Esophagus muscularis mucosa (tissue), 4 donors: ENCODE measurements around the gene HLA-DQA1. TPM values are rescaled to one million over a fixed set of nuclear protein-coding genes. Genes with fewer than 3 reads are reported as not detected.
"Not testable (repeated sequence)": the region's sequence is repeated elsewhere in the genome, so short reads cannot be mapped to it uniquely, and the experiment has no call there.

ENCODE experiments used
- DNase-seq: peaks from one replicate; pipeline ENCODE4 v3.0.0-alpha.2; 2017; ENCODE audit errors: extremely low spot score
- H3K27ac ChIP-seq, 4 donors: fragments of 200-600 bp; sonication (generic); replicated peaks in 1 of 4; 1 replicate in 3 of 4; 2 replicates in 1 of 4; pipeline ENCODE4 v1.5.1; 2016 to 2019; ENCODE audit warnings: mild to moderate bottlenecking in 1 of 4
- H3K27me3 ChIP-seq, 4 donors: fragments of 200-600 bp; sonication (generic); one replicate each; pipeline versions ENCODE4 v1.5.1 to v1.6.0; 2016 to 2019
- H3K36me3 ChIP-seq, 4 donors: fragments of 200-600 bp; sonication (generic); one replicate each; pipeline ENCODE4 v1.5.1; 2016 to 2019
- H3K4me1 ChIP-seq, 4 donors: fragments of 200-600 bp; sonication (generic); one replicate each; pipeline ENCODE4 v1.5.1; 2016 to 2019
- H3K4me3 ChIP-seq, 4 donors: fragments of 200-600 bp; sonication (generic); 1 replicate in 2 of 4; 2 replicates in 2 of 4; pipeline ENCODE4 v1.5.1; 2016 to 2019; ENCODE audit warnings: mild to moderate bottlenecking in 4 of 4, moderate library complexity in 1 of 4
- H3K9me3 ChIP-seq, 4 donors: fragments of 200-600 bp; sonication (generic); 1 replicate in 3 of 4; 2 replicates in 1 of 4; pipeline ENCODE4 v1.5.1; 2016 to 2019
- EP300 ChIP-seq: sonication (generic); formaldehyde crosslinking; IDR thresholded peaks from one replicate; pipeline ENCODE4 v1.6.1; 2017; ENCODE audit warnings: antibody characterized with exemption
- POLR2A ChIP-seq: fragments of 450-650 bp; IDR thresholded peaks from one replicate; pipeline ENCODE4 v1.6.1; 2017; ENCODE audit warnings: antibody characterized with exemption, moderate library complexity, mild to moderate bottlenecking, low read depth
- POLR2AphosphoS5 ChIP-seq, 2 donors: sonication (generic); formaldehyde crosslinking; IDR thresholded peaks; one replicate each; pipeline ENCODE4 v1.6.1; 2017; ENCODE audit warnings: antibody characterized with exemption in 2 of 2
- WGBS: methylation state at CpG from one replicate; pipeline ENCODE4 v1.1.5; 2018; 5-methylcytosine and 5-hydroxymethylcytosine counted together
- intact Hi-C: fragments of 100-400 bp; cut with DNase I; formaldehyde crosslinking; loops from one replicate; pipeline ENCODE4 v1.15.1; 2023
- total RNA-seq, 4 donors: library from RNA; depleted of rRNA; stranded (reverse); fragments of >200 nt; gene quantifications; one replicate each; pipeline versions ENCODE4 v1.1.0 to v1.2.1, GENCODE V29; 2016
- TF ChIP-seq, protein P1 (sequence below), 3 experiments: fragments of 200-600 bp in 2 of 3; fragments of 450-650 bp in 1 of 3; sonication (generic) in 2 of 3; IDR thresholded peaks; one replicate each; pipeline ENCODE4 v1.5.1; 2017 to 2019; ENCODE audit warnings: antibody characterized with exemption in 3 of 3, mild to moderate bottlenecking in 2 of 3, moderate library complexity in 1 of 3

Gene HLA-DQA1
- total RNA-seq, 4 donors from 2014 or later, result 0.97 to 8.4 (median 5.1) TPM

DNA sequence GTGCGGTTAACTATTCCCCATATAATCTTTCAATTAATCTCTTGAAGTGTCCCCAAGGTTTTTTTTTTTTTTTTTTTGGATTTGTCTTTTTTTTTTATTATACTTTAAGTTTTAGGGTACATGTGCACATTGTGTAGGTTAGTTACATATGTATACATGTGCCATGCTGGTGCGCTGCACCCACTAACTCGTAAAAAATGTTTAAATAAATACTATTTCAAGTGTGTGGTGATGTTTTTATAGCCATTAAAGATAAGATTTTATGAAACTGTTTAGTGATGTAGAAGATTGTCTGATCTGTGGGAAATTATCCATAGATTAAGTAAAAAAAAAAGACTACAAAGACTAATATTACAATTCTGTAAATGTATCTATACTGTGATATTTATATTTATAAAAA, 12.6 kb upstream of the HLA-DQA1 start:
- H3K9me3 ChIP-seq, result no peaks in the 10 kb centered on the region
- WGBS, result 83% methylated on average over 3 of the region's 3 CpGs
- DNase-seq, result no peak
- TF ChIP-seq EP300 (no peak), POLR2A (no peak), POLR2AphosphoS5 (IDR thresholded peaks at IDR 0.05) (no peak)
- TF ChIP-seq, protein P1, sequence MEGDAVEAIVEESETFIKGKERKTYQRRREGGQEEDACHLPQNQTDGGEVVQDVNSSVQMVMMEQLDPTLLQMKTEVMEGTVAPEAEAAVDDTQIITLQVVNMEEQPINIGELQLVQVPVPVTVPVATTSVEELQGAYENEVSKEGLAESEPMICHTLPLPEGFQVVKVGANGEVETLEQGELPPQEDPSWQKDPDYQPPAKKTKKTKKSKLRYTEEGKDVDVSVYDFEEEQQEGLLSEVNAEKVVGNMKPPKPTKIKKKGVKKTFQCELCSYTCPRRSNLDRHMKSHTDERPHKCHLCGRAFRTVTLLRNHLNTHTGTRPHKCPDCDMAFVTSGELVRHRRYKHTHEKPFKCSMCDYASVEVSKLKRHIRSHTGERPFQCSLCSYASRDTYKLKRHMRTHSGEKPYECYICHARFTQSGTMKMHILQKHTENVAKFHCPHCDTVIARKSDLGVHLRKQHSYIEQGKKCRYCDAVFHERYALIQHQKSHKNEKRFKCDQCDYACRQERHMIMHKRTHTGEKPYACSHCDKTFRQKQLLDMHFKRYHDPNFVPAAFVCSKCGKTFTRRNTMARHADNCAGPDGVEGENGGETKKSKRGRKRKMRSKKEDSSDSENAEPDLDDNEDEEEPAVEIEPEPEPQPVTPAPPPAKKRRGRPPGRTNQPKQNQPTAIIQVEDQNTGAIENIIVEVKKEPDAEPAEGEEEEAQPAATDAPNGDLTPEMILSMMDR (IDR thresholded peaks at IDR 0.05), result no peak
- no peaks in the 10 kb centered on the region for H3K36me3 ChIP-seq
- H3K27me3 ChIP-seq, result no peaks in the 10 kb centered on the region
- H3K4me3 ChIP-seq, result no peak overlapping the region
- no peak overlapping the region for H3K27ac ChIP-seq
- no peaks in the 10 kb centered on the region for H3K4me1 ChIP-seq
- intact Hi-C loops, result no loop called here

DNA sequence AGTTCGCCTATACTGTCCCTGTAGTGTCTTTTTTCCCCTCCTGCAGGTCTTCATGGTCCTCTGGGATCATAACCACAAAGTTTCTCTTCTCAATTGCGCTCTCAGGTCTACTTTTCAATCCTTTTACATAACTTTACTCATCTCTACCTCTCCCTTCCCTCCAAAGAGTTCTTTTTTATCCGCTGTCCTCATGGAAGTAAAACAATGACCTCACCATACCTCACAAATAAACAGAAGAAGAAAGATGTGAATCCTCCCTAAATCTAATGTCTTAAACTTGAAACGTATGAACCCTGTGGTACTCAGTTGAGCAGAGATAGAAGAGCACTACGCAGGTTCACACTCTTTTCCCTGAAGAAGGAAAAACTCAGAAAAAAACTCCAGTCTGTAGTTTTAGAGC, 12.1 kb upstream of the HLA-DQA1 start:
- DNase-seq, result no peak
- intact Hi-C loops, result no loop called here
- no peaks in the 10 kb centered on the region for H3K36me3 ChIP-seq
- H3K9me3 ChIP-seq, result no peaks in the 10 kb centered on the region
- TF ChIP-seq EP300, result no peak
- no peak for TF ChIP-seq POLR2A
- TF ChIP-seq POLR2AphosphoS5 (IDR thresholded peaks at IDR 0.05), result no peak
- TF ChIP-seq, protein P1 (IDR thresholded peaks at IDR 0.05), result no peak
- WGBS, result 67% methylated on average over 5 of the region's 5 CpGs
- no peak overlapping the region for H3K4me3 ChIP-seq
- no peaks in the 10 kb centered on the region for H3K4me1 ChIP-seq
- no peak overlapping the region for H3K27ac ChIP-seq
- no peaks in the 10 kb centered on the region for H3K27me3 ChIP-seq

DNA sequence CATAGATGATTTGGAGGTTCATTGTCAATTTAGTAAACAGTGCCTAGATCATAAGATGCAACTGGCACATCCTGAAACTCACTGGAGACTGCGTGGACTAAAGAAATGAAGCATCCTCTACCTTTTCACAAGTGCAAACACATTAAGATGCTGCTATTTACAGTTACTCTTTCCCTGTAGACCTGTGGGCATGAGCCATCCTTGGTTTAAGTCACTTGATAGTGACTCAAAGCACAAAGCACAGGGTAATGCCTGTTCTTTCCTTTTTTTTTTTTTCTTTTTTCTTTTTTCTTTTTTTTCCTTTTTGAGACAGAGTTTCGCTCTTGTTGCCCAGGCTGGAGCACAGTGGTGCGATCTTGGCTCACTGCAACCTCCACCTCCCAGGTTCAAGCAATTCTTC, 10.0 kb upstream of the HLA-DQA1 start:
- DNase-seq, result no peak
- no peaks in the 10 kb centered on the region for H3K36me3 ChIP-seq
- no peaks in the 10 kb centered on the region for H3K27me3 ChIP-seq
- intact Hi-C loops, result no loop called here
- H3K4me1 ChIP-seq, result no peaks in the 10 kb centered on the region
- no peaks in the 10 kb centered on the region for H3K9me3 ChIP-seq
- TF ChIP-seq POLR2A (no peak), EP300 (no peak)
- no peak overlapping the region for H3K4me3 ChIP-seq
- H3K27ac ChIP-seq, result no peak overlapping the region
- WGBS, result 79% methylated on average over 3 of the region's 3 CpGs

DNA sequence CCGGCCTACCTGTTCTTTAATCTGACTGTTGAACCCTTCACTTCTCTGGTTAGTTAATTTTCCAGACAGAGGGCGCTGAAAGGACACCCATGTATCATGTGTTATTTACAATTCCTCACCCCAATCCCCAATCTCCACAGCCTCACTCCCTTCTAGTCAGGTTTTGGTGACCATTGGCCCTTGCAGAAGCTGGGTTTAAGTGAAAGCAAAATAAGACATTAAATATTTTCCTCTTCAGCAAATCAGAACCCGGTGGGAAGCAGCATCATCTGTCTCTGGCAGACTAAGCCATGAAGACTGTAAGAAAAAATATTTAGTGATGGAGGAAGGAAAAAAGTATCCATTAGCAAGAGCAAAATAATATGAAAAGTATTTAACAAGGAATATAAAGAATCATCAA, 9.4 kb upstream of the HLA-DQA1 start:
- no peaks in the 10 kb centered on the region for H3K4me1 ChIP-seq
- no peak overlapping the region for H3K27ac ChIP-seq
- no peaks in the 10 kb centered on the region for H3K36me3 ChIP-seq
- WGBS, result 76% methylated on average over 3 of the region's 3 CpGs
- intact Hi-C loops, result no loop called here
- H3K4me3 ChIP-seq, result no peak overlapping the region
- H3K27me3 ChIP-seq, result no peaks in the 10 kb centered on the region
- H3K9me3 ChIP-seq, result no peaks in the 10 kb centered on the region
- TF ChIP-seq POLR2A (no peak), POLR2AphosphoS5 (IDR thresholded peaks at IDR 0.05) (peak in 1 of 2 donors; percentile 25)
- DNase-seq, result no peak

DNA sequence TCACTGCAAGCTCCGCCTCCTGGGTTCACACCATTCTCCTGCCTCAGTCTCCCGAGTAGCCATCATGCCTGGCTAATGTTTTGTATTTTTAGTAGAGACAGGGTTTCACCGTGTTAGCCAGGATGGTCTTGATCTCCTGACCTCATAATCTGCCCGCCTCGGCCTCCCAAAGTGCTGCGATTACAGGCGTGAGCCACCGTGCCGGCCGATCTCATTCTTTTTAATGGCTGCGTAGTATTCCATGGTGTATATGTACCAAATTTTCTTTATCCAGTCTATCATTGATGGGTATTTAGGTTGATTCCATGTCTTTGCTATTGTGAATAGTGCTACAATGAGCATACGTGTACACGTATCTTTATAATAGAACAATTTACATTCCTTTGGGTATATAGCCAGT, 7.4 kb upstream of the HLA-DQA1 start:
- WGBS, result 96% methylated on average over 13 of the region's 13 CpGs
- intact Hi-C loops, H3K4me3 ChIP-seq, H3K27ac ChIP-seq, DNase-seq, H3K27me3 ChIP-seq, H3K9me3 ChIP-seq, H3K36me3 ChIP-seq, H3K4me1 ChIP-seq: not testable (repeated sequence)

DNA sequence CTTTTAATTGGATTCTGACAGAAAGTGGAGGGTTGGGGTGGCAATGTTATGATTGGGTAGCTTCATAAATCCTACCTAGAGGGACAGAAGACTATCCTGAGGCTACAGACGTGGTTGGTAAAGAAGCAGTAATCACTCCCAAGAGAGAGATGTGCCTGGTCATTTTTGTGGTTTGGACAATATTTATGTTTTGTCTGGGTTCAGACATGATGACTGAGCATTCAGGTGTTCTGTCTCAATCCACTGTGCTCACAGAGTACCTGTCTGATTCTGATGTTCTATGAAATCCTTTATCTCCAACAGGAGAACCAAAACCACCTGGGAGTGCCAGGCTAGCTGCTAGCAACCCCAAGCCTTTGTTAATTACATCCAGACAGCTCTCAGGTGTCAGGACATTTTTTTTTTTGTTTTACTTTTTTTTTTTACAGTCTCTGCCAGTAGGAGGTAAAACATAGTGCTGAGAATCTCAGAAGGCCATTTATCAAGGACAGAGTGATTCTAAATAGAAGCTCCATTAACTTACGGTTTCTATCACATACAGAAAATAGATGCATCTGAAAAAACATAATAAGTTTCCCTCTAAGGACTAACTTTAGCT, 1.6 kb upstream of the HLA-DQA1 start:
- TF ChIP-seq EP300 (no peak), POLR2AphosphoS5 (IDR thresholded peaks at IDR 0.05) (no peak), POLR2A (no peak)
- TF ChIP-seq, protein P1 (IDR thresholded peaks at IDR 0.05), result no peak
- no peaks in the 10 kb centered on the region for H3K4me1 ChIP-seq
- H3K27ac ChIP-seq, result no peak overlapping the region
- H3K36me3 ChIP-seq, result no peaks in the 10 kb centered on the region
- no peaks in the 10 kb centered on the region for H3K27me3 ChIP-seq
- 36% methylated on average over 2 of the region's 2 CpGs for WGBS
- intact Hi-C loops, result no loop called here
- DNase-seq, result no peak
- no peak overlapping the region for H3K4me3 ChIP-seq
- no peaks in the 10 kb centered on the region for H3K9me3 ChIP-seq
